GM12801 (cell line): ENCODE data around the gene CLDN19.

Source experiments
- TF ChIP-seq, protein P1 (sequence below): IDR thresholded peaks from one replicate; pipeline ENCODE4 v1.5.1; 2011; ENCODE audit warnings: control low read depth; ENCODE audit not compliant: insufficient read length; ENCODE audit errors: extremely low read depth

CLDN19 gene

DNA sequence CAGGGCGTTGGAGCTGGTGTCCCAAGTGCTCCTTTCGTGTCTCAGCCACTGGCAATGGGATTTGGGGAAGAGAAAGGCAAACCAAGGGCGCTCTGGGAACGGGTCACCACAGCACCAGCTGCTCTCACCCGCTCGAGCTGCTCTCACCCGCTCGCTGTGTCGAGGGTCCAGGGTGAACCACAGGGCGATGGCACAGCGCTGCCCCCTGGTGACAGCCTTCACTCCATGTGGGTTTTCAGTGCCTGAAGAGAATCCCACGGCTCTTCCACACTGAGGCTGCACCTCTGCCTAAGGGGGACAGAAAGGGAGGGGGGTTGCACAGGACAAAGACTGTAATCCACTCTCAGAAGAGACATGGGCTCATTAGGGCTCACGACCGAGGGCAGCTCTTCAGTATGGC lies 7.1 kb upstream of the CLDN19 start:
- TF ChIP-seq, protein P1, sequence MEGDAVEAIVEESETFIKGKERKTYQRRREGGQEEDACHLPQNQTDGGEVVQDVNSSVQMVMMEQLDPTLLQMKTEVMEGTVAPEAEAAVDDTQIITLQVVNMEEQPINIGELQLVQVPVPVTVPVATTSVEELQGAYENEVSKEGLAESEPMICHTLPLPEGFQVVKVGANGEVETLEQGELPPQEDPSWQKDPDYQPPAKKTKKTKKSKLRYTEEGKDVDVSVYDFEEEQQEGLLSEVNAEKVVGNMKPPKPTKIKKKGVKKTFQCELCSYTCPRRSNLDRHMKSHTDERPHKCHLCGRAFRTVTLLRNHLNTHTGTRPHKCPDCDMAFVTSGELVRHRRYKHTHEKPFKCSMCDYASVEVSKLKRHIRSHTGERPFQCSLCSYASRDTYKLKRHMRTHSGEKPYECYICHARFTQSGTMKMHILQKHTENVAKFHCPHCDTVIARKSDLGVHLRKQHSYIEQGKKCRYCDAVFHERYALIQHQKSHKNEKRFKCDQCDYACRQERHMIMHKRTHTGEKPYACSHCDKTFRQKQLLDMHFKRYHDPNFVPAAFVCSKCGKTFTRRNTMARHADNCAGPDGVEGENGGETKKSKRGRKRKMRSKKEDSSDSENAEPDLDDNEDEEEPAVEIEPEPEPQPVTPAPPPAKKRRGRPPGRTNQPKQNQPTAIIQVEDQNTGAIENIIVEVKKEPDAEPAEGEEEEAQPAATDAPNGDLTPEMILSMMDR, result no peak

DNA sequence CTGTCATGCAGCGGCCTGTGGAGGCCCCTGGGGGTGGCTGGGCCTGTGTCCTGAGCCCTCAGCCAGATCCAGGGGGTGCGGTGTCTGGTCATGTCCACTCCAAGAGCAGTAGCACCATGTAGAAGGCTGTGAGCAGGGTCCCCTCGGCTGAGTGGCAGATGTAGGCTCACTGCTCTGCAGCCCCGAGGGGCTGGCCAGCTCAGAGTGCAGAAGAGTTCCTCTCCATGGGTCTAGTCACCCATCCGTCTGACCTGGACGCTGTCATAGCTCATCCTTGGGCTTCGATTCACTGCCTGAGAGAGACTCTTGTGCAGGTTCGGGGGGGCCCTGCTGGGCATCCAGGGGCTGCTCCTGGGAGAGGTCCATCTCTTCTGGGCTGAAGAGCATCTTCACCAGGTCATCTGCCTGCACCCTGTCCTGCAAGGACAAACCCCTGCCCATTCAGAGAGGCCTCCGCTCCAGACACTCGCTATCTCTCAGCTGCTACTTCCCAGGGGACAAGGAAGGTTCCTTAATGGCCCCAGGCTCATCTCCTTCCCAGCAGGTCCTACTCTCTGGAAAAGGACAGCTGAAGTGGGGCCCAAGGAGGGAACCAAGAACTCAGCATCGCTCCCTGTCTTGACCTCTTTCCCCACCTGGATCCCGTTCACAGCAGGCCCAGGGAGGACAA lies 6.5 kb upstream of the CLDN19 start:
- TF ChIP-seq, protein P1, result no peak

DNA sequence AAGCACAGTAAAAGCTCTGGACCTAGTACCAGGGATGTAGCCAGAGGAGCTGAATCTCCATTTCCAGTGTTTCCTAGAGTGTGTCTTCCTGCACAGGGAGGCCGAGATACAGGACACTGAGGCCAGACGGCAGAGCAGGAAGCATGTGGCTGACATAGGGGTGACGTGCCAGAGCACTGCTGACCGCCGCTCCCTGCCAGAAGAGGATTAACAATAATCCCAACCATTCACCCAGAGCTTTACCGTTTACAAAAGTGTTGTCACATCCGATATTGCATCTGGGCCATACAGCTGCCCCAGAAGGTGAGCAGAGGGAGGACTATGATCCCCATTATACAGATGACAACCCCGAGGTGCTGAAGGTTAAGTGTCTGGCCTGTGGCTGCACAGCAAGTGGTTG lies 5.8 kb upstream of the CLDN19 start:
- TF ChIP-seq, protein P1, result no peak

DNA sequence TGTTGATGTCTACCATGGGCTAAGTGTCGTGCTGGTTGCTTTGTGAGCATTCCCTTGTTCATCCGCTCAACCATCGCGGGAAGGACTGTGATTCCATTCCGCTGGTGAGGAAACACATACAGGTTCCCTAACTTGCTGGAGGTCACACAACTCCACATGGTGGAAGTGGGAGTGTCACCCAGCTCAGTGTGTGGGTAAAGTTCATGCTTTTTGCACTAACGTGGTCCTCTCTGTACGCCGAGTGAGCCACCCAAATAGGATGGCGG lies 4.0 kb upstream of the CLDN19 start:
- TF ChIP-seq, protein P1, result no peak

DNA sequence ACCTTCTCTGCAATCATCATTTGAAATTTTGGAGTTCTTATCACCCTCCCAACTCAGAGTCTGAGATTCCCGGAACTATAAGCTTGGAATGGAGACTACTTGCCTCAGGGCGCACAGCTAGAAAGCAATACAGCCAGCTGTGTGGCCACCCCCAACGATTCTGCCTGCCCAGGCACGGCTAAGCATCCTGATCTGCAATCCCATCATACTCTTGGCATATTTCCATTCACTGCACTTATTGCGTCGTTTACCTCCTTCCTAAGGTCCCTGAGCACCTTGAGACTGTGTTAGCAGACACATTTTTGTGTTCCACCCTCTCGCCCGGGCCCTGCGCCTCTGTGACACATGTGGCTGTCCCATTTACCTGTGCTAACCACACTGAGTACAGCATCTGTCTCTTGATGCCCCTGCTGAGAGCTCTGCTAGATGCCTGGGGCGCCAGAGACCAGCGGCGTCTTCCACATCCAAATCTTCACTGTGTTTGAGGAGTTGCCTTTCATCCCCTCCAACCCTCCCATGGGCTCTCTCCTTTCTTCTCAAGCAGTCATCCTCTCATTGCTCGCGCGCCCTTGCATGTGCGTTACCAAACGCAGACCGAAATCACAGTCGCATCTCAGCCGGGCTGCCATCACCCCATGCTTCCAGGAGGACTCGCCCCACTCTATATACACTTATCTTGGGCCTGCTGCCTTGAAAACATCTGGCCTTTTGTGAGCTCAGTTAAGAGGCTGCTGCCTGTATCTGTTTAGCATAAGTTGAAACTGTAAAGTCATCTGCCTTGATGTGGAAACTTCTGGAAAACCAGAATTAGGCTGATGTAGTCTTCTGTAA lies 3.5 kb upstream of the CLDN19 start:
- TF ChIP-seq, protein P1, result no peak

DNA sequence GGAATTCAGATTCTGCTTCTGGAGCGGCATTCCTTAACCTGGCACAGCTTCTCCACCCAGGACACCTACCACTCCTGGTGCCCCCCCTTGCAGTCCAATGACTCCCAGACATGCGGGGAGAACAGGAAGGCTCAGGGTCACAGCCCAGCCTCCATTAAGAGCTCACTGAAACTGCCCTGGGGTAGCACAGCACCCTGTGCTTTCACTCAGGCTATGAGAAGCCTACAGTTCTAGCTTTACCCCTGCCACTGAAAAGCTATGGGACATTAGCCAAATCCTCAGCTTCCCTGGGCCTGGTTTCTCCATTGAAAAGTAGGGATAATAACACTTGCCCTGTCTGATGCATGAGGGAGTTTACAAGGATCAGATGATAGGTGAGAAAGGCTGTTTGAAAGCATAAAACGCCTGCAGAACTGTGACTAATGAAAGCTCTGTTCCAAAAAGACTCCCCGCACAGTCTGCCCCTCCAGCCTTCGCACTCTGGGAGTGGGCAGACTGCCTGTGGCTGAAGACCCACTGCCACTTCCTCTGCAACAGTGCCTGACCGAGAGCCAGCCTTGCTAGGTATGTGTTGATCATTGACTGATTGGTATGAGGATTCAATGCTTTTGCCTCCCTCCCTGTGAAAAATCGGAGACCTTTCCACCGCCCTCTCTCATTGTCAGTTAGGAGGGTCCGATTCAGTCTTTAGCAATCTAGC lies 2.7 kb upstream of the CLDN19 start:
- TF ChIP-seq, protein P1, result no peak

DNA sequence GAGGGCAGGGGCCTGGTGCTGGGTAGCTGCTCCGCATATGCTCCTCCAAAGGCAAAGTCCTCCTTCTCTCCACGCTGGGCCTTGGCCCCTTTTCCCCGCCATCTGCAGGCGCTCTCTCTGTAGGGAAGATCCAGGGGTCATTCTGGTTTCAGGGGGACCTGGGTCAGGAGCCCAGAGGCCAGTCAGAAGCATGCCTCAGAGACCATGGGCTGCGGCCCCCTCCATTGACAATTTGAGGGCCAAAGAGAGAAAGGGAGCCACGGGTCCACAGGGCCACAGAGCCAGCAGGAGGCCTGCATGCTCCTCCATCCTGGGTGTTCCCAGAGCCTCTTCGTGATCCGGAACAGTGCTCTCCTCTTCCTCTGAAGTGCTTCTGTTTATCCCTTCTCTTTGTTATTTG lies 2.1 kb upstream of the CLDN19 start:
- TF ChIP-seq, protein P1, result no peak
